T-cell (primary cell): ENCODE data around the gene WNT9B. TPM values are rescaled to one million over a fixed set of nuclear protein-coding genes. Genes with fewer than 3 reads are reported as not detected.

Source experiments
- ATAC-seq, 4 experiments: fragments of 200-7000 bp in 3 of 4; fragments of 150-1000 bp in 1 of 4; cut with Tn5 transposase; replicated peaks in 1 of 4; 1 replicate in 3 of 4; 2 replicates in 1 of 4; pipeline ENCODE4 v1.10.0; 2021; ENCODE audit warnings: moderate library complexity in 3 of 4, mild to moderate bottlenecking in 2 of 4, moderate number of reproducible peaks in 1 of 4
- CTCF ChIA-PET, 2 donors: fragments of 300-600 bp; sonication (Branson Sonifier 250); formaldehyde crosslinking; loops; one replicate each; lab custom pipeline; 2022; ENCODE audit warnings: antibody characterized with exemption in 2 of 2; lab: Charles Lee
- POLR2A ChIA-PET, 2 donors: fragments of 300-600 bp; sonication (Branson Sonifier 250); formaldehyde crosslinking; loops; one replicate each; lab custom pipeline; 2022; ENCODE audit warnings: antibody characterized with exemption in 2 of 2; lab: Charles Lee
- DNase-seq, 35 experiments: peaks; one replicate each; pipeline versions ENCODE4 v3.0.0 to v3.0.0-alpha.2; 2013 to 2023
- H3K27ac ChIP-seq: one replicate; pipeline ENCODE4 v1.5.1; 2013; ENCODE audit warnings: low read length
- H3K27me3 ChIP-seq, 2 experiments: replicated peaks in 1 of 2; 1 replicate in 1 of 2; 2 replicates in 1 of 2; pipeline versions ENCODE4 v1.6.1 to v1.7.0; 2013; ENCODE audit warnings: low read length in 1 of 2, mixed read lengths in 1 of 2; ENCODE audit not compliant: control insufficient read depth in 2 of 2, insufficient read depth in 2 of 2; ENCODE audit errors: extremely low read depth in 1 of 2
- H3K36me3 ChIP-seq, 2 donors: 1 replicate in 1 of 2; 2 replicates in 1 of 2; pipeline versions ENCODE4 v1.6.1 to v1.7.0; 2013; ENCODE audit warnings: low read length in 1 of 2; ENCODE audit not compliant: control insufficient read depth in 2 of 2, insufficient read depth in 1 of 2; ENCODE audit errors: extremely low read depth in 1 of 2
- H3K4me1 ChIP-seq, 2 experiments: 1 replicate in 1 of 2; 2 replicates in 1 of 2; pipeline versions ENCODE4 v1.6.1 to v1.7.0; 2013; ENCODE audit warnings: low read length in 2 of 2, mixed read lengths in 1 of 2; ENCODE audit not compliant: insufficient read depth in 2 of 2, control insufficient read depth in 1 of 2; ENCODE audit errors: extremely low read depth in 1 of 2
- H3K4me3 ChIP-seq, 2 donors: 1 replicate in 1 of 2; 2 replicates in 1 of 2; pipeline versions ENCODE4 v1.5.1 to v1.7.0; 2013; ENCODE audit warnings: mild to moderate bottlenecking in 2 of 2, low read length in 1 of 2, moderate library complexity in 1 of 2; ENCODE audit not compliant: control insufficient read depth in 1 of 2; ENCODE audit errors: extremely low read depth in 1 of 2
- H3K9me3 ChIP-seq: 2 replicates; pipeline ENCODE4 v1.7.0; 2013
- H3K27ac Mint-ChIP-seq, 2 donors: one replicate each; pipeline ENCODE4 v1.8.0; 2020 to 2021; ENCODE audit warnings: mild to moderate bottlenecking in 2 of 2, mixed read lengths in 2 of 2
- H3K27me3 Mint-ChIP-seq, 2 donors: one replicate each; pipeline ENCODE4 v1.8.0; 2021 to 2022; ENCODE audit warnings: mixed read lengths in 2 of 2
- H3K36me3 Mint-ChIP-seq: one replicate; pipeline ENCODE4 v1.8.0; 2021; ENCODE audit warnings: mixed read lengths
- H3K4me1 Mint-ChIP-seq, 3 donors: one replicate each; pipeline ENCODE4 v1.8.0; 2020 to 2022; ENCODE audit warnings: mixed read lengths in 3 of 3, mild to moderate bottlenecking in 1 of 3
- H3K4me3 Mint-ChIP-seq, 3 donors: one replicate each; pipeline ENCODE4 v1.8.0; 2020 to 2022; ENCODE audit warnings: mild to moderate bottlenecking in 3 of 3, mixed read lengths in 3 of 3, moderate library complexity in 3 of 3
- H3K9me3 Mint-ChIP-seq, 3 donors: one replicate each; pipeline ENCODE4 v1.8.0; 2020 to 2022; ENCODE audit warnings: mixed read lengths in 3 of 3
- WGBS: methylation state at CpG from one replicate; pipeline ENCODE4 v1.1.5; 2013; ENCODE audit warnings: missing lambda C conversion rate; ENCODE audit not compliant: insufficient coverage; 5-methylcytosine and 5-hydroxymethylcytosine counted together
- total RNA-seq, 35 experiments: library from RNA in 6 of 35; stranded (reverse) in 6 of 35; fragments of 120-200 nt in 1 of 35; gene quantifications; one replicate each; pipeline versions ENCODE4 v1.2.1 to v1.2.4 and lab custom pipeline; 2013 to 2026

WNT9B gene
- total RNA-seq, 5 donors from 2014 or later (not counting 1 experiment from before 2014, with no cell fraction given) = not detected

DNA sequence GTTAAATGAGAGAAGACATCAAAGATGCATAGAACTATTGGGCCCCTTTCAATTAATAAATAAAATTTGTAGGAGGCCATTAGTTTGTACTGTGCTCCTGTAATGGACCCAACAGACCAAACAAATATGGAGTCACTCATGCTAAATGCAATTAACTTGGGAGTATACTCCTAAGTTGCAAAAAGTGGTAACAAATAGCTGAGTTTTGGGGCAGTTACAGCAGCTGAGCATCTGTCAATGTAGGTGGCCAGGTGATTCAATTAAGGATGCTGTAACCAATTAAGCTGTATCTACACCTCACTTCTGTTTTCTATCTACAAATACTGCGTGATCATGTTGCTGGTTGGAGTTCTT is 34.9 kb downstream of the WNT9B start:
- H3K36me3 Mint-ChIP-seq = no peaks in the 10 kb centered on the region
- no CpG with 5 or more reads among the region's 1 CpG for WGBS
- H3K27me3 Mint-ChIP-seq = peaks cover 9 to 15% of the 10 kb centered on the region in 2 donors
- Histone ChIP-seq H3K9me3 (no peaks in the 10 kb centered on the region), H3K27ac (no peak overlapping the region), H3K27me3 (peaks cover 0 to 30% of the 10 kb centered on the region in 2 experiments), H3K36me3 (no peaks in the 10 kb centered on the region), H3K4me3 (no peak overlapping the region), H3K4me1 (no peaks in the 10 kb centered on the region)
- no peak overlapping the region for H3K4me3 Mint-ChIP-seq
- H3K27ac Mint-ChIP-seq = no peak overlapping the region
- no peaks in the 10 kb centered on the region for H3K9me3 Mint-ChIP-seq
- no peak for DNase-seq
- H3K4me1 Mint-ChIP-seq = no peaks in the 10 kb centered on the region
- no peak for ATAC-seq
- CTCF ChIA-PET = no interaction called here
- POLR2A ChIA-PET = no interaction called here

DNA sequence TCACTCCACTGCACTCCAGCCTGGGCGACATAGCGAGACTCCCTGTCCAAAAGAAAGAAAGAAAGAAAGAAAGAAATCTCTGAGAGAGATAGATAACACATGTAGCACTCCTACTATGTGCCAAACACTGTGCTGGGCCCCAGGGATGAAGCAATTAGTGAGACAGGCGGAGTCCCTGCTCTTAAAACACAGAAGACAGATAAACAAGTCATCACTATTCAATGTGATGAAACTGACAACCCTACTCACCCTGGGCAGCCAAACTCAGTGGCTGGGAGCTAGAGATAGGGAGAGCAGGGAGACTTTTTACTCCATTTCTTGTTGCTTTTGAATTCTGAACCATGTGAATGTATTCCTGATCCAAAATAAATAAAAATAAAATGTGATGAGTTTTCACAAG is 36.3 kb downstream of the WNT9B start:
- no CpG with 5 or more reads among the region's 3 CpGs for WGBS
- H3K36me3 Mint-ChIP-seq = no peaks in the 10 kb centered on the region
- peaks cover 13 to 23% of the 10 kb centered on the region in 2 donors for H3K27me3 Mint-ChIP-seq
- no peak overlapping the region for H3K4me3 Mint-ChIP-seq
- CTCF ChIA-PET = no interaction called here
- Histone ChIP-seq H3K27ac (no peak overlapping the region), H3K4me3 (no peak overlapping the region), H3K27me3 (peaks cover 0 to 38% of the 10 kb centered on the region in 2 experiments), H3K9me3 (no peaks in the 10 kb centered on the region), H3K36me3 (no peaks in the 10 kb centered on the region), H3K4me1 (no peaks in the 10 kb centered on the region)
- ATAC-seq (no peak), DNase-seq (no peak)
- H3K9me3 Mint-ChIP-seq = no peaks in the 10 kb centered on the region
- H3K27ac Mint-ChIP-seq = no peak overlapping the region
- H3K4me1 Mint-ChIP-seq = no peaks in the 10 kb centered on the region
- POLR2A ChIA-PET = no interaction called here

DNA sequence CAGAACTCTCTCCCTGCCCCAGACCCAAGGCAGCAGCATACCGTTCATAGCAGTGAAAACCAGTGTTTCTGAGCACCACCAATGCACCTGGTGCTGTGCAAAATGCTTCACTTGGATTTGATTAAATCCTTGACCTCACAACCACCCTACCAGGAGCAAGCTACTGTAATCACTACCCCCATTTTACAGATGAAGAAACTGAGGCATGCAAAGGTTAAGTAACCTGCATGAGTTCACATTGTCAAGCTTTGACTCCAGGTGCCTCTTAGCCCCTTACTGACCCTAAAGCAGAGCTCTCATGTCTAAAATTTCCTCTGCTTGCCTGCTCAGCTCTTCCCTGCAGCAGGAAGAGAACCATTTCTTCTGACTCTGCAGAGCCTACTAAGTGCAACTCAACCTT is 37.3 kb downstream of the WNT9B start:
- Mint-ChIP-seq H3K27me3 (peaks cover 13 to 29% of the 10 kb centered on the region in 2 donors), H3K9me3 (no peaks in the 10 kb centered on the region), H3K27ac (no peak overlapping the region), H3K4me1 (no peaks in the 10 kb centered on the region), H3K36me3 (no peaks in the 10 kb centered on the region), H3K4me3 (no peak overlapping the region)
- CTCF ChIA-PET = no interaction called here
- DNase-seq = no peak
- Histone ChIP-seq H3K27ac (no peak overlapping the region), H3K4me3 (no peak overlapping the region), H3K36me3 (no peaks in the 10 kb centered on the region), H3K9me3 (no peaks in the 10 kb centered on the region), H3K27me3 (peaks cover 0 to 41% of the 10 kb centered on the region in 2 experiments), H3K4me1 (no peaks in the 10 kb centered on the region)
- POLR2A ChIA-PET = no interaction called here
- ATAC-seq = no peak
- 60% methylated on average over 1 of the region's 1 CpG for WGBS

DNA sequence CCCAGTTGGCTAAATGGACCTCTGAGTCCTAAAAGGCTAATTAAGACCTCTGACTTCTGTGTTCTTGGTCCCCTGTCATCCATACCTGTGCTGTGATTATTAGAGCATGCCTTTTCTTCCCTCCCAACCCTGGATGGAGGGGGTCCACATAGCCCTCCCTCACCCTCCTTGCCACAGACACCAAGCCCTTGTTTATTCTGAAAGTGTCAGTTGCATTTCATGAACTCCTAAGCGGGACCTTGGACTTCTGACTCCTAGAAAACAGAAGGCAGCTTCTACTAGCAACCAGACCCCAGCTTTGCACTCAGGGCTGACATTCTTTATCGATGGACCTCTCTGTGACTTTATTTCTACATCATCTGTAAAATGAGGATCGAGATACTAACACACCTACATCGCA is 38.1 kb downstream of the WNT9B start:
- no peak overlapping the region for H3K27ac Mint-ChIP-seq
- H3K4me3 ChIP-seq = no peak overlapping the region
- H3K27ac ChIP-seq = no peak overlapping the region
- ChIA-PET CTCF (no interaction called here), POLR2A (no interaction called here)
- H3K9me3 Mint-ChIP-seq = no peaks in the 10 kb centered on the region
- 95% methylated on average over 3 of the region's 4 CpGs for WGBS
- H3K36me3 Mint-ChIP-seq = no peaks in the 10 kb centered on the region
- H3K9me3 ChIP-seq = no peaks in the 10 kb centered on the region
- H3K36me3 ChIP-seq = no peaks in the 10 kb centered on the region
- peaks cover 13 to 30% of the 10 kb centered on the region in 2 donors for H3K27me3 Mint-ChIP-seq
- H3K4me3 Mint-ChIP-seq = no peak overlapping the region
- no peak for DNase-seq
- H3K27me3 ChIP-seq = peaks cover 0 to 38% of the 10 kb centered on the region in 2 experiments
- no peak for ATAC-seq
- no peaks in the 10 kb centered on the region for H3K4me1 ChIP-seq
- no peaks in the 10 kb centered on the region for H3K4me1 Mint-ChIP-seq

DNA sequence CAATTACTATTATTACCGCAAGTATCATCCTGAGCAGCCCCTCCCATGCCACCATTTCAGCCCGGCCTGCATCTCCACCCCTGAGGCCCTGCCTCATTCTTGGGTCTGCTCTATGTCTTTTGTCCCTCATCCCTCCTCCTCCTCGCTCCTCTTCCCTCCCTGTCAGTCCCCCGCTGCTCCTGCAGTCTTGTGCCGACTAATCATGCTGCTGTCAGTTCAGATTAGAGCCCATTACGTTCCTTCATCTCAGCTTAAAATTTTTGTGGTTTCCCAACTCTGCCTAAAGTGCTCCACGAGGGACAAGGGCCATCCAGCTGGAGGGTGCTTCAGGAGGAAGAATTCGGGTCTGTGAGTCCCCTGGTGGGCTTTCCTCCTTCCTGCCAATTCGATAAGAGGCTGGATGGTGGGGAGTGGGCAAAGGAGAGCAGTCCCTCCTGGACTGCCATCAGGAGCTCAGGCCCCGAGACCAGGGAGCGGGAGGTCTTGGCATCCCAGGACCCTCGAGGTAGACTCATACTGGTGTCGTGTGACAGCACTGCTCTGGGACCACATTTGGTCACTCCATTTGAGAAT is 38.7 kb downstream of the WNT9B start:
- DNase-seq (no peak), ATAC-seq (no peak)
- Mint-ChIP-seq H3K36me3 (no peaks in the 10 kb centered on the region), H3K27me3 (peaks cover 13 to 31% of the 10 kb centered on the region in 2 donors), H3K27ac (no peak overlapping the region), H3K4me1 (no peaks in the 10 kb centered on the region), H3K4me3 (no peak overlapping the region), H3K9me3 (no peaks in the 10 kb centered on the region)
- Histone ChIP-seq H3K27me3 (peaks cover 0 to 40% of the 10 kb centered on the region in 2 experiments), H3K4me1 (no peaks in the 10 kb centered on the region), H3K27ac (no peak overlapping the region), H3K4me3 (no peak overlapping the region), H3K36me3 (no peaks in the 10 kb centered on the region), H3K9me3 (no peaks in the 10 kb centered on the region)
- ChIA-PET POLR2A (no interaction called here), CTCF (no interaction called here)
- WGBS = 79% methylated on average over 10 of the region's 13 CpGs

DNA sequence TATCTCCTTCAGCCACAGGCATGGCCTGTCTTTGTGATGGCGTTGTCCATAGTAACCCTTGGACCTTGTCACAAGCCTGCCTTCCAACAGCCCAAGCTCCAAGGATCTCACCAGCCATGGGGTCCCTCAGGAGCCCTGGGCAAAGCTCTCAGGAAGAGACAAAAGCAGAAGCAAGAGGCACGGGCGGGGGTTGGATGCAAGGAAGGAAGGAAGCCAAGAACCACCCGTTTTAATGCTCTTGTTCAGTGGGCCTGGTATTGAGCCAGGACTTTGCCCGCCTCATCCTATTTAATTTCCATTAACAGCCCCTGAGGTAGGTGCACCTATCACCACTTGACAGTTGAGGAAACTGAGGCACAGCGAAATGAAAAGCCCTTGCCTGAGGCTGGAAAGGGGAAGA is 39.3 kb downstream of the WNT9B start:
- Histone ChIP-seq H3K9me3 (no peaks in the 10 kb centered on the region), H3K27me3 (peaks cover 0 to 45% of the 10 kb centered on the region in 2 experiments), H3K27ac (no peak overlapping the region), H3K4me3 (no peak overlapping the region), H3K36me3 (no peaks in the 10 kb centered on the region), H3K4me1 (no peaks in the 10 kb centered on the region)
- Mint-ChIP-seq H3K27ac (no peak overlapping the region), H3K4me3 (no peak overlapping the region), H3K36me3 (no peaks in the 10 kb centered on the region), H3K9me3 (no peaks in the 10 kb centered on the region), H3K4me1 (no peaks in the 10 kb centered on the region), H3K27me3 (peaks cover 13 to 29% of the 10 kb centered on the region in 2 donors)
- 46% methylated on average over 4 of the region's 6 CpGs for WGBS
- POLR2A ChIA-PET = no interaction called here
- CTCF ChIA-PET = no interaction called here
- DNase-seq = no peak
- no peak for ATAC-seq
